Smooth muscle cell of the brain vasculature (primary cell): ENCODE results near the gene BCKDK.
A peak's percentile ranks its signal among the peaks of the same experiment; 100 is the strongest.

Experiments
- DNase-seq: peaks from one replicate; pipeline ENCODE4 v3.0.0-alpha.2; 2012; ENCODE audit warnings: low read depth, low spot score

BCKDK gene

DNA sequence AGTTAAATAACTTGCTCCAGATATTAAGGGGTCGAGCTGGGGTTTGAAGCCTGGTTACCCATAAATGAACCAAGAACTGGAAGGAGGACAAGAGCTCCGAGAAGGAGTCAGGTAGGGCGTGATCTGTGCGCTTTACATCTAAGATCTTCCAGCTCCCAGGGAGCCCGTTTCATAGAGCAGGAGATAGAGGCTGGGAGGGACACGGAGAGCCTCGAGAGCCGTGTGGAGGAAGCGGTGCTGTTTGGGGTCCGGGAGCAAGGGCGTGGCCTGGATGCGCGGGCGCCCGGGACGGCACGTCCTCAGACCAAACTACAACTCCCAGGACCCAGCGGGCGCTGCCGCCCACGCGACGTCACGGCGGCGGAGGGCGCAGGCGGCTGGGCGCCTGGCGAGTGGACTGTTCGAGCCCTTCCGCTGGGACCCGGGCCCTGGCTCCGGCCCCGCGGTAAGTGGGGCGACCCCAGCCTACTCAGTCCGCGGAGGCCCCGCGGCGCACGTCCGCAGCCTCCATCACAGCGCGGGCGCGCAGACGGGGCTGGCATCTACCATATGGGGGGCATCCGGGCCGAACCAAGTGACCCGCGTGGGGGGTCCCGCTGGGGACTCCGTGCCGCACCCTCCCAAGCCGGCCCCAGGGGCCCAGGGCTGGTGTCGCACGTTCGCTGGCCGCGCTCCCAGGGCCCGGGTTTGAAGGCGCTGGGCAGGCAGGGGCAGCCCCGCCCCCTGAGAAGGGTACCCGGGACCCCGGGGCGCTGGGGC is at the start of gene BCKDK:
BCKDK (plus strand) TSS at position 352 of the 759 bp plus-strand sequence. CDS start 838 bp downstream, outside the sequence.
- no peak for DNase-seq

DNA sequence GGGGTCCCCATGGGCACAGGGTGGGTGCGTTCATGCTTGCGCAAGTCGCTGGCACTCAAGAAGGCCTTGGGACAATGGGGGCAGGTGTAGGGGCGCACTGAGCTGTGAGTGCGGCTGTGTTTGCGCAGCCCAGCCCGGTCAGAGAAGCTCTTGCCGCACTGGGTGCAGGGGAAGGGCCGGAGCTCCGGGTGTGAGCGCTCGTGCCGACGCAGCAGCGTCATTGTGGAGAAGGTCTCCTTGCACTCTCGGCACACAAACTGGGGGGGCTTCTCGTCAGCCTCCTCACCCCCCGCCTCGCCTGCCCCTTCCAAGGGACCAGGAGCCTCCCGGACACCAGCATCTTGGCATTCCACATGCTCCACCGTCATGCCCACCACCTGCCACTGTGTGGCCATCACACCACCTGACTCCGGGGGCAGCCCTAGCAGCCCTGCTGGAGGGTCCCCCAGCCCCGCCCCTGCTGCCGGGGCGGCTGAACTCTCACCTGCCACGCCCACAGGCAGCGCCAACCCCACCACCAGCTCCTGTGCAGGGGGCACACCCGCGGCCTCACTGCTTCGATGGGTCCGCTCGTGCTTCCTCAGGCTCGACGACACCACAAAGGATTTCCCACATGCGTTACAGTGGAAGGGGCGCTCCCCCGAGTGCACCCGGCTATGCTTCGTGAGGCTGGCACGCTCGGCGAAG is 46.9 kb upstream of the BCKDK start:
- DNase-seq, result no peak

DNA sequence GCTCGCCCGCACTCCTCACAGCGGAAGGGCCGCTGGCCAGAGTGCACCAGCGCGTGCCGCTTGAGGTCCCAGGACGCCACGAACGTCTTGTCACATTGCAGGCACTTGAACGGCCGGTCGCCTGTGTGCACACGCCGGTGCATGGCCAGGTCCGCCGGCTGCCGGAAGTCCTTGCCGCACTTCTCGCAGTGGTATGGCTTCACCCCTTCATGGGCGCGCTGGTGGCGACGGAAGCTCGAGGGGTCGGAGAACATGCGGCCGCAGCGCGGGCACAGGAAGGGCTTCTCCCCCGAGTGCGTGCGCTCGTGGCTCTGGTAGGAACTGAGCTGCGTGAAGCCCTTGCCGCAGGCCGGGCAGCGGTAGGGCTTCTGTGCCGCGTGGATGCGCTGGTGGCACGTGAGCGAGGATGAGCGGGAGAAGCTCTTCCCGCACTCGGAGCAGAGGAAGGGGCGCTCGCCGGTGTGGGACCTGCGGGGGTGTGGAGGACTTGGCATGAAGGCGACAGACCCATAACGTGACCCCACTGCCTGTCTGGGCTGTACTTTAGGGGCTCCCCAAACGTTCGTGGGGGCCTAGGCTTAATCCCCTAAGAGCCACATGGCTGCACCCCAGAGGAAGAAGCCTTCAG is 46.3 kb upstream of the BCKDK start:
- DNase-seq, result no peak

DNA sequence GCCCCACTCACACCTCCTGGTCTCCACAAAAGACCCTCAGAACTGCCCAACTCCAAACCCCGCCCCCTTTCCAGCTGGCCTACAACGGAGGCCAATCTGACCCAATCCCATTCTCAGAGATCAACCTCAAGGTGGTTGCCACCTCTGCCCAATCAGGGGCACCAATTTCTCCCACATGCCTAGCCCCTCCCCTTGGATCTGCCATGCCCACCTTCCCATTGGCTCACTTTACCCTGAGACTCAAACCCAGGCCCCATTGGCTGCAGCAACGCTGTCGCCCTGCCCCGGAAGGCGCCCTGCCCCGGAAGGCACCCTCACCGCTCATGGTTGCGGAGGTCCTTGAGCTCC is 44.7 kb upstream of the BCKDK start:
- DNase-seq, result no peak

DNA sequence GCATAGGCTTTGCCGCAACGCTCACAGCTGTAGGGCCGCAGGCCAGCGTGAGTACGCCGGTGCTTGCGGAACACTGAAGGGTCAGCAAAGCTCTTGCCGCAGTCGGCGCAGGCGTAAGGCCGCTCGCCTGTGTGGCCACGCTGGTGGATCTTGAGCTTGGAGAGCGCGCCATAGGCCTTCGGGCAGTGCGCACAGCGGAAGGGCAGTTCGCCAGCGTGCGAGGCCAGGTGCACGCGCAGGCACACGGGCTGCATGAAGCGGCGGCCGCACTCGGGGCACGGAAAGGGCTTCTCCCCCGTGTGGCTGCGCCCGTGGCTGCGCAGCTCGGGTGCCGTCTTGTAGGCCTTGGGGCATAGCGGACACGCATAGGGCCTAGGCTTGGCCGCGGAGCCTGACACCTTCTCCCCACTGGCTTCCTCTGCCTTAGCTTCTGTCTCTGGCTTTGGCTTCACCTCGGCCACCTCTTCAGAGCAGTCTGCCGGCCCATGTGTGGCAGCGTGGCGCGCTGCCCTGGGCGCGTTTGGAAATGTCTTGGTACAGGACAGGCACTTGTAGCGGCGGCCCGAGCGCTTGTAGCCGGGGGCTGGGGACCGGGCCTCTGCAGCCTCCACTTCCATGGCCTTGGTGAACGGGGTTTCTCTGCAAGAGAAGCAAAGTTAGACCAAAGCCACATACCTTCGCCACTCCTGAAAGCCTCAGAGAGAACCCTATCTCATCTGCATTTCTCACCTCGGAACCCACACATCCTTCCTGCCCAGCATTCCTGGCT is 44.2 kb upstream of the BCKDK start:
- DNase-seq, result no peak

DNA sequence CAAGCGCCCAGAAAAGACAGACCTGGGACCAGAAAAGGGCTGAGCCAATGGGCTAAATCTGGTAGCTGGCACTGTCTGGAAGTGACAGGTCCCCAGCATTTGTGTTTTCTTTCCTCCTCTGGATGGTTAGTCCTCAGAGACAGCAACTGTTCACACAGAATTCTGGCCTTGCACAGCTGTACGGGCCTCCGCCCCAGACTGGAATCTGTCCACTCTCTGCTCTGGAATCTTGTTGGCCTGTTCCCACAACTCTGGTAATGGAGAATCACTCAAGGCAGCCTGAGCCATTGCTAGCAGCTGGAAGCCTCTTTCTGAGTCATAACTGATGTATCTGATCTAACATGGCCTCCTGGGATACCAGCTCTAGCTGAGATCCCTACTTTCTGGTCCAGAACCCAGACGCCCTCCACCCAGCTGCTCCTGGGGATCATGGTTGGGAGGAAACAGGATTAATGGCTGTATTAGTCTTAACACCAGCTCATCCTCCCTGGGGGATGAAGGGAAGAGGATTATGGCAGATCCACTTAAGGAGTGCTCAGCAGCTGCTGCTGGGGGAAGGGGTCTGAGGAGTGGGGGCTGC is 43.2 kb upstream of the BCKDK start:
- peak; percentile 66 for DNase-seq

DNA sequence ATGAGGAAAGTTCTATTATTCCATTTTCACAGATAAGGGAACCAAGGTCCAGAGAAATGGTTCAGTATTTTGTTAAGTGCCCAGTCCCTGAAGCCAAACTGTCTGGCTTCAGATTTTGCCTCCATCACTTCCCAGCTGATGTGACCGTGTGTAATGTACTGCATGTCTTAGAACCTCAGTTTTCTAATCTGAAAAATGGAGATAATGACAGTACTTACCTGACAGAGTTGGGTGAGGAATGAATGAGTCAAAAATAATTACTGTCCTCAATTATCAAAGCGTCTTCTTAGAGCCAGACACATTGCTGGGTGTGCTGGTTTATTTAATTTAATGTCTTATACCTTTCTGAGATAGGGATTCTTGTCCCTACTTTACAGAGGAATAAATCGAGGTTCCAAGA is 40.8 kb upstream of the BCKDK start:
- DNase-seq, result no peak

DNA sequence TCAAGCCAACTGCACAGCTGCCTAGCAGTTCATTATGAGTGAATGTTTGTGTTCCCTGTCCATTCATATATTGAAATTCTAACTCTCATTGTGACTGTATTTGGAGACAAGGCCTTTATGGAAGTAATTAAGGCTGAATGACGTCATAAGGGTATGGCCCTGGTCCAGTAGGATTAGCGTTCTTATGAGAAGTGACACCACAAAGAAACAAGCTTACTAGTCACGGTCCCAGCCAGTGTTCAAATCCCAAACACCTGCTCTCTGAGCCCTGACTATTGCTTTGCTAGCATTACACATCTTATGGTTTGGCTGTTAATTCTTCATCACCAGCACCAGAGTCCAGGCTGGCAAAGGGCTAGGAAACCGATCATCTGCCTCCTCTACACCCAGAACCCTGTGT is 36.3 kb upstream of the BCKDK start:
- no peak for DNase-seq

DNA sequence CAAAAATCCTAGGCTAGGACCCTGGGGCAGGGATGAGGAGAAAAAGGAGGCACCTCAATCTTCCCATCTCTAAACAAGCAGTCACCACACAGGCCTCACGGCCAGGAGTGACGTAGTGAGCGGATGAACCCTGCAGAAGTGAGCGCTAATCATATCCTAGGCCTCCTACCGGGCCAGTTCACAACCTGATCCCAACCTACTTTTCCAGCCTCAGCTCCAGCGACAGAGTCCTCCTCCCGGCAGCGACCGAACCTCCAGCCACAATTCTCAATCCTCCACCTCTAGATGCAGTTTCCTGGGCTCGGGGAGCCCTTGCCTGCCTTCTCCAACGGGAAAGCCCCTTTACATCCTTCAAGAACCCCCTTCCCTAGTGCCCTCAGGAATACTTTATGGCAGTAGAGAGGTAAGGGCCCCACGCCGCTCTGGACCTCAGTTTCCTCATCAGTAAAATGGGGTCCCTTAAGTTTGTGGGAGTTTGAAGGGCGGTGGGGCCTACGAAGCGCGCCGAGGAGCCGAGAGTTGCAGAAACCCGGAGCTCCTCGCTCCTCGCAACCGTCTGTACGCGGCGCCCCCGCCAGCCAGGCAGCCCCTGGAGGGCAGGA is 35.5 kb upstream of the BCKDK start:
- DNase-seq, result no peak

DNA sequence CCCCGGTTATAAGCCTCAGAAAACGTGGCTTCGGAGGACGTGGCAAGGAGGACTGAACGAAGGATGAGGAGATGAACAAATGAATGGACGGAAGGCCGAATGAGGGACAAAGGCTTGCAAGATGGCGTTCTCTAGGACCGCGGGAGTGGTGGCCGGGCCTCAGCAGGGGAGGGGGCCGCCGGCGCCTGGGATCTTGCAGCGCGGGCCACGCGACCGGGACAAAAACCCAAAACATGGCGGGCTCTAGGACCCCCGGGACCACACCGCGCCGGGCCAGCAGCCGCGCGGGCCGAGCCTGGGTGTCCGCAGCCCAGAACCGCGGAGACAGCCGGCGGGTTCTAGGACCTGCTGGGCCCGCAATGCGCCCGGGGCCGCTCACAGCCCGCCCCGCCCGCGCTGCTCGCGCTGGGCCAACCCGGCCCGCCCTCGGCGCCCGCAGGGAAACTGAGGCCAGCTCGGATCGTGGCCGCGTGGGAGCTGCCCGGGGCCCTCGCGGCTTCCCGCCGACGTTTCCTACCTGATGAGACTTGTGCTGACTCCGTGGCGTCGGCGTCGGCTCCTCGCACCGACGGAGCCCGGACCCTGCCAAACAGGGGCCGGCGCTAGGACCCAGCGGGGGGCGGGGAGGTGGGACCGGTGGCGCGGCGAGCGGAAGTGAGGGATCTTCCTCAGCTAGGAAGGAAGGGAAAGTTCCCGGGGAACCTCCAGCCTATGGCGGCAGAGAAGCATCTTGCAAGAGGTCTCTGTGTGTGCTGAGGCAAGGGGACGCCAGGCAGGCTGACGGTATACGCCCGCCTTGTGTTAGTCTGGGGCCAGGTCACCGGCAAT is 34.8 kb upstream of the BCKDK start:
- peak; percentile 80 for DNase-seq

DNA sequence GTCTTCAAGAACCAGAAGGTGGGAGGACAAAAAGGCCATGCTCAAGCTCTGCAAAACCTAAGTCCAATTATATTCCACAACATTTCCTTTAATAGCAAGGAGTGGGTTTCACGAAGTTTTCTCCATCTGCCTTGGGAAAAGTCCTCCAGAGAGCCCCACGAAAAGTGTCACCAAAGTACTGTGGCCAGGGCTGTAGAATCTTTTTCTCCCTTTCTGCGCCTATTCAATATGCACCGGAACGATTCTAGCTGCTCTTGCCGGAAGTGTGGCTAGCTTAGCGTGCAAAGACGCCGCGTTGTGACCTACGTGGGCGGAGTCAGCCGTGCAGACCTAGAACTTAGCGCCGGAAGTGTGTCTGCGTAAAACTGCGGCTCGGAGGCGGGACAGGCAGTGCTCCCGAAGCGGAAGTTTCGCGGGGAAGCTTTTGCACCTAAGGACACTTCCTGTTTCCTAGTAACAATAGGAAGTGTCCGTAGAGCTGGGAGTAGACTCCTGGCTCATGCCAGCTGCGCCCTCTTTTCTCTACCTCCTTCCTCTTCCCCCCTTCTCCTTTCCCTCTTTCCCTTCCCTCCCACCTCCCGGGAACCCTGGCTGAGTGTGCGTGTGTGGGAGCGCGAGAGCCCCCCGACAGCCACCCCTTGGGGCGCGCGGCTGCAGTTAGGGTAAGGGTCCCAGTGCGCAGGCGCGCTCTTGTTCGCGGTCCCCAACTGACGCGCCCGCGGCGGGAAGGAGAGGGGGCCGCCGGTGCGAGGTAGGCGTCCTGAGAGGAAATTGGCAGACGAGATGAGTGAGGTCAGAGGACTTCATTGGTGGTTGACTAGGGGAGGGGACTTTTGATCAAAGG is 34.0 kb upstream of the BCKDK start, which contains the start of the genes ZNF646 and ZNF668:
ZNF646 (plus strand) TSS at position 453 of the 844 bp plus-strand sequence. CDS start 1,903 bp downstream, outside the sequence.
ZNF668 (minus strand) TSS at position 271 of the 844 bp plus-strand sequence. CDS start 9,781 bp downstream, outside the sequence.
- peak; percentile 98 for DNase-seq

DNA sequence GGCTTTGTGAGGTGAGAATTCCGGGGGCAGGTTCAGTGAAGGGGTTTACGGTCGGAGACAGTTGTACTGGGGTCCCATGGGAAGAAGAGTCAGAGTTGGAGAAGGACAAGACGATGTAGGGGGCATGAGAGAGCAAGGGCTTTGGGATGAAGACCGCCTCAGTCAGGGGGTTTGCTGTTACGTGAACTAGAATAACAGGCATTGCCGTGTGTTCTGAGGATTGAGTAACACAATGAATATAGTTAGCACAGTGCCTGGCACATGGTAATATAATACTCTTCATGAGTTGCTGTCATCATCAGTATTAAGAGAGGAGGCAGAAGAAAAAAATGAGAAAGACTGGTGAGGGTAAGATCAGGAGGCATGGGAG is 33.4 kb upstream of the BCKDK start:
- DNase-seq, result no peak

DNA sequence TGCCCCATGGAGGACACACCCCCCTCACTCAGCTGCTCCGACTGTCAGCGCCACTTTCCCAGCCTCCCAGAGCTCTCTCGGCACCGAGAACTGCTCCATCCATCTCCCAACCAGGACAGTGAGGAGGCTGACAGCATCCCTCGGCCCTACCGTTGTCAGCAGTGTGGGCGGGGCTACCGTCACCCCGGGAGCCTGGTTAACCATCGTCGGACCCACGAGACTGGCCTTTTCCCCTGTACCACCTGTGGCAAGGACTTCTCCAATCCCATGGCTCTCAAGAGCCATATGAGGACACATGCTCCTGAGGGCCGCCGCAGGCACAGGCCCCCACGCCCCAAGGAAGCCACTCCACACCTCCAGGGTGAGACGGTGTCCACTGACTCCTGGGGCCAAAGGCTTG is 31.9 kb upstream of the BCKDK start:
- DNase-seq, result no peak

DNA sequence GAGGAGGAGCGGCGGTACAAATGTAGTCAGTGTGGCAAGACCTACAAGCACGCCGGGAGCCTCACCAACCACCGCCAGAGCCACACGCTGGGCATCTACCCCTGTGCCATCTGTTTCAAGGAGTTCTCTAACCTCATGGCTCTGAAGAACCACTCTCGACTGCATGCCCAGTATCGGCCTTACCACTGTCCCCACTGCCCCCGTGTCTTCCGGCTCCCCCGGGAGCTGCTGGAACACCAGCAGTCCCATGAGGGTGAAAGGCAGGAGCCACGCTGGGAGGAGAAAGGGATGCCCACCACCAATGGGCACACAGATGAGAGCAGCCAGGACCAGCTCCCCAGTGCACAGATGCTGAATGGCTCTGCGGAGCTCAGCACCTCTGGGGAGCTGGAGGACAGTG is 31.2 kb upstream of the BCKDK start:
- no peak for DNase-seq

DNA sequence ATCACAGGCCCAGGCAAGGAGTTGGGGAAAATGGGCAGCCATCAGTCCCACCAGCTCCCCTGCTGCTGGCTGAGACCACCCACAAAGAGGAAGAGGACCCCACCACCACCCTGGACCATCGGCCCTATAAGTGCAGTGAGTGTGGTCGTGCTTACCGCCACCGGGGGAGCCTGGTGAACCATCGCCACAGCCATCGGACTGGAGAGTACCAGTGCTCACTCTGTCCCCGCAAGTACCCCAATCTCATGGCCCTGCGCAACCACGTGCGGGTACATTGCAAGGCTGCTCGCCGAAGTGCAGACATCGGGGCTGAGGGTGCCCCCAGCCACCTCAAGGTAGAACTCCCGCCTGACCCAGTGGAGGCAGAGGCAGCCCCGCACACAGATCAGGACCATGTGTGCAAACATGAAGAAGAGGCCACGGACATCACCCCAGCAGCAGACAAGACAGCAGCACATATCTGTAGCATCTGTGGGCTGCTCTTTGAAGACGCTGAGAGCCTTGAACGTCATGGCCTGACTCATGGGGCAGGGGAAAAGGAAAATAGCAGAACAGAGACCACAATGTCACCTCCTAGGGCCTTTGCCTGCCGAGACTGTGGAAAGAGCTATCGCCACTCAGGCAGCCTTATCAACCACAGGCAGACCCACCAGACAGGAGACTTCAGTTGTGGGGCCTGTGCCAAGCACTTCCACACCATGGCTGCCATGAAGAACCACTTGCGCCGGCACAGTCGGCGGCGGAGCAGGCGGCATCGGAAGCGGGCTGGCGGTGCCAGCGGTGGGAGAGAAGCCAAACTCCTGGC is 30.4 kb upstream of the BCKDK start:
- no peak for DNase-seq

DNA sequence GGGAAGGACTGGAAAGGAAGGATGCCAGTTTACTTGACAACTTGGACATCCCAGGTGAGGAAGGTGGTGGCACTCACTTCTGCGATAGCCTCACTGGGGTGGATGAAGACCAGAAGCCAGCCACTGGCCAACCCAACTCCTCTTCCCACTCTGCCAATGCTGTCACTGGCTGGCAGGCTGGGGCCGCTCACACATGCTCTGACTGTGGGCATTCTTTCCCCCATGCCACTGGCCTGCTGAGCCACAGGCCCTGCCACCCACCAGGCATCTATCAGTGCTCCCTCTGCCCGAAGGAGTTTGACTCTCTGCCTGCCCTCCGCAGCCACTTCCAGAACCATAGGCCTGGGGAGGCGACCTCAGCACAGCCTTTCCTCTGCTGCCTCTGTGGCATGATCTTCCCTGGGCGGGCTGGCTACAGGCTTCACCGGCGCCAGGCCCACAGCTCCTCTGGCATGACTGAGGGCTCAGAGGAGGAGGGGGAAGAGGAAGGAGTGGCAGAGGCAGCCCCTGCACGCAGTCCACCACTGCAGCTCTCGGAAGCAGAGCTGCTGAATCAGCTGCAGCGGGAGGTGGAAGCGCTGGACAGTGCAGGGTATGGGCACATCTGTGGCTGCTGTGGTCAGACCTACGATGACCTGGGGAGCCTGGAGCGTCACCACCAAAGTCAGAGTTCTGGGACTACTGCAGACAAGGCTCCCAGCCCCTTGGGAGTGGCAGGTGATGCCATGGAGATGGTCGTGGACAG is 29.4 kb upstream of the BCKDK start:
- no peak for DNase-seq

DNA sequence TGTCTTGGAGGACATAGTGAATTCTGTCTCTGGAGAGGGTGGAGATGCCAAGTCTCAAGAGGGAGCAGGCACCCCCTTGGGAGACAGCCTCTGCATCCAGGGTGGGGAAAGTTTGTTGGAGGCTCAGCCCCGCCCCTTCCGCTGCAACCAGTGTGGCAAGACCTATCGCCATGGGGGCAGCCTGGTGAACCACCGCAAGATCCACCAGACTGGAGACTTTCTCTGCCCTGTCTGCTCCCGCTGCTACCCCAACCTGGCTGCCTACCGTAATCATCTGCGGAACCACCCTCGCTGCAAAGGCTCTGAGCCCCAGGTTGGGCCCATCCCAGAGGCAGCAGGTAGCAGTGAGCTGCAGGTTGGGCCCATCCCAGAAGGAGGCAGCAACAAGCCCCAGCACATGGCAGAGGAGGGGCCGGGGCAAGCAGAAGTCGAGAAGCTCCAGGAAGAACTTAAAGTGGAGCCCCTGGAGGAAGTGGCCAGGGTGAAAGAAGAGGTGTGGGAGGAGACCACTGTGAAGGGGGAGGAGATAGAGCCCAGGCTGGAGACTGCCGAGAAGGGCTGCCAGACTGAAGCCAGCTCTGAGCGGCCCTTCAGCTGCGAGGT is 28.7 kb upstream of the BCKDK start:
- DNase-seq, result no peak
